H1 (cell line): ENCODE data around the gene MYO7B. TPM values are rescaled to one million over a fixed set of nuclear protein-coding genes. Genes with fewer than 3 reads are reported as not detected.

ENCODE experiments used
- CTCF ChIA-PET: fragments of 300-600 bp; sonication (Branson Sonifier 250); formaldehyde crosslinking; loops from one replicate; lab custom pipeline; 2021; ENCODE audit not compliant: partially characterized antibody; lab: Charles Lee
- POLR2A ChIA-PET: fragments of 300-600 bp; sonication (Branson Sonifier 250); formaldehyde crosslinking; loops from one replicate; lab custom pipeline; 2021; ENCODE audit warnings: inconsistent platforms; ENCODE audit not compliant: partially characterized antibody; lab: Charles Lee
- DNase-seq, 2 experiments: peaks; one replicate each; pipeline versions ENCODE4 v3.0.0 to v3.0.0-alpha.2; 2010 to 2022; ENCODE audit warnings: low spot score in 2 of 2, low read depth in 1 of 2, mixed read lengths in 1 of 2
- FAIRE-seq: peaks from 2 replicates; lab custom pipeline; 2011; peaks lifted over from hg19 to GRCh38; lab: Jason Lieb, UNC
- H2AFZ ChIP-seq: 2 replicates; pipeline ENCODE4 v1.8.1; 2012; ENCODE audit warnings: low read length, inconsistent platforms
- H2AK5ac ChIP-seq: 2 replicates; pipeline ENCODE4 v1.6.1; 2013; ENCODE audit warnings: low read depth, low read length
- H2BK120ac ChIP-seq: replicated peaks from 2 replicates; pipeline ENCODE3; 2013; ENCODE audit warnings: low read depth, low read length, inconsistent platforms
- H2BK12ac ChIP-seq: 2 replicates; pipeline ENCODE4 v1.6.1; 2013; ENCODE audit warnings: low read depth, low read length
- H2BK15ac ChIP-seq: 2 replicates; pipeline ENCODE4 v1.6.1; 2013; ENCODE audit warnings: low read length
- H2BK20ac ChIP-seq: 2 replicates; pipeline ENCODE4 v1.6.1; 2013; ENCODE audit warnings: low read length
- H2BK5ac ChIP-seq: 2 replicates; pipeline ENCODE4 v1.6.1; 2013; ENCODE audit warnings: low read depth, low read length
- H3K14ac ChIP-seq: 2 replicates; pipeline ENCODE4 v1.6.1; 2013; ENCODE audit warnings: inconsistent platforms; ENCODE audit not compliant: insufficient read length
- H3K18ac ChIP-seq: 2 replicates; pipeline ENCODE4 v1.6.1; 2013; ENCODE audit warnings: low read length; ENCODE audit errors: extremely low read depth
- H3K23ac ChIP-seq: 2 replicates; pipeline ENCODE4 v1.6.1; 2013; ENCODE audit warnings: inconsistent platforms; ENCODE audit not compliant: insufficient read length
- H3K23me2 ChIP-seq: 2 replicates; pipeline ENCODE4 v1.6.1; 2013; ENCODE audit warnings: low read depth, low read length
- H3K27ac ChIP-seq: 2 replicates; pipeline ENCODE4 v1.6.1; 2011; ENCODE audit warnings: low read depth, low read length, inconsistent platforms
- H3K27me3 ChIP-seq, 4 experiments: replicated peaks in 1 of 4; 1 replicate in 1 of 4; 2 replicates in 3 of 4; pipeline versions ENCODE4 v1.6.1 to v1.8.1; 2011 to 2013; ENCODE audit warnings: low read length in 3 of 4, mild to moderate bottlenecking in 3 of 4, inconsistent platforms in 2 of 4, mixed read lengths in 2 of 4, moderate library complexity in 1 of 4; ENCODE audit not compliant: control insufficient read depth in 3 of 4, insufficient read depth in 3 of 4; ENCODE audit errors: extremely low read depth in 1 of 4
- H3K36me3 ChIP-seq, 4 experiments: 2 replicates each; pipeline versions ENCODE4 v1.6.1 to v1.8.1; 2011 to 2013; ENCODE audit warnings: mild to moderate bottlenecking in 4 of 4, low read length in 3 of 4, moderate library complexity in 2 of 4, control low read depth in 1 of 4, inconsistent platforms in 1 of 4; ENCODE audit not compliant: insufficient read depth in 4 of 4, control insufficient read depth in 2 of 4
- H3K4ac ChIP-seq: replicated peaks from 2 replicates; pipeline ENCODE3; 2013; ENCODE audit warnings: low read length, low read depth, mixed read lengths, inconsistent platforms; ENCODE audit not compliant: insufficient read length
- H3K4me1 ChIP-seq, 4 experiments: replicated peaks in 1 of 4; 1 replicate in 1 of 4; 2 replicates in 3 of 4; pipeline versions ENCODE4 v1.6.1 to v1.8.1; 2011 to 2013; ENCODE audit warnings: low read length in 3 of 4, inconsistent platforms in 2 of 4, mixed read lengths in 1 of 4; ENCODE audit not compliant: insufficient read depth in 4 of 4, control insufficient read depth in 3 of 4
- H3K4me2 ChIP-seq, 2 experiments: 2 replicates each; pipeline versions ENCODE4 v1.6.1 to v1.8.1; 2011 to 2013; ENCODE audit warnings: low read depth in 2 of 2, low read length in 2 of 2, control low read depth in 1 of 2, inconsistent platforms in 1 of 2, mild to moderate bottlenecking in 1 of 2; ENCODE audit not compliant: insufficient read depth in 1 of 2
- H3K4me3 ChIP-seq, 4 experiments: fragments of 200-600, 300-600 bp in 1 of 4; sonication (generic), shearing (Covaris generic), sonication (Bioruptor Twin) in 1 of 4; 2 replicates each; pipeline versions ENCODE4 v1.5.1 to v1.8.1; 2011 to 2016; ENCODE audit warnings: low read length in 4 of 4, low read depth in 3 of 4, control low read depth in 2 of 4, inconsistent platforms in 2 of 4, mild to moderate bottlenecking in 2 of 4, mixed read lengths in 1 of 4, moderate library complexity in 1 of 4; ENCODE audit not compliant: insufficient read depth in 2 of 4; ENCODE audit errors: extremely low read depth in 1 of 4
- H3K56ac ChIP-seq: replicated peaks from 2 replicates; pipeline ENCODE3; 2013; ENCODE audit warnings: low read depth, mild to moderate bottlenecking, mixed read lengths, low read length, inconsistent platforms; ENCODE audit not compliant: insufficient read length
- H3K79me1 ChIP-seq: 2 replicates; pipeline ENCODE4 v1.6.1; 2013; ENCODE audit warnings: low read depth, low read length, control low read depth
- H3K79me2 ChIP-seq, 2 experiments: 2 replicates each; pipeline versions ENCODE4 v1.6.1 to v1.8.1; 2012 to 2013; ENCODE audit warnings: low read length in 2 of 2, mild to moderate bottlenecking in 2 of 2, inconsistent platforms in 1 of 2; ENCODE audit not compliant: insufficient read depth in 2 of 2, control insufficient read depth in 1 of 2
- H3K9ac ChIP-seq, 4 experiments: replicated peaks in 1 of 4; 1 replicate in 1 of 4; 2 replicates in 3 of 4; pipeline versions ENCODE4 v1.6.1 to v1.8.1; 2011 to 2013; ENCODE audit warnings: low read depth in 3 of 4, low read length in 3 of 4, control low read depth in 2 of 4, mild to moderate bottlenecking in 2 of 4, moderate library complexity in 2 of 4, inconsistent platforms in 1 of 4; ENCODE audit errors: extremely low read depth in 1 of 4
- H3K9me3 ChIP-seq, 2 experiments: 2 replicates each; pipeline versions ENCODE4 v1.6.1 to v1.8.1; 2012 to 2013; ENCODE audit warnings: mild to moderate bottlenecking in 2 of 2, moderate library complexity in 2 of 2, control low read depth in 1 of 2, inconsistent platforms in 1 of 2, low read depth in 1 of 2, low read length in 1 of 2, mixed read lengths in 1 of 2; ENCODE audit not compliant: insufficient read depth in 2 of 2
- H4K20me1 ChIP-seq, 2 experiments: replicated peaks in 1 of 2; 2 replicates each; pipeline versions ENCODE3 to v1.8.1; 2011 to 2013; ENCODE audit warnings: inconsistent platforms in 2 of 2, low read length in 2 of 2, mild to moderate bottlenecking in 1 of 2; ENCODE audit not compliant: insufficient read depth in 2 of 2, control insufficient read depth in 1 of 2
- H4K5ac ChIP-seq: 2 replicates; pipeline ENCODE4 v1.6.1; 2013; ENCODE audit warnings: low read length, low read depth, mixed read lengths, inconsistent platforms; ENCODE audit not compliant: insufficient read length
- H4K8ac ChIP-seq: 2 replicates; pipeline ENCODE4 v1.8.0; 2013; ENCODE audit warnings: mild to moderate bottlenecking, moderate library complexity, low read length, inconsistent platforms; ENCODE audit not compliant: insufficient read depth; ENCODE audit errors: extremely low read depth
- H4K91ac ChIP-seq: replicated peaks from 2 replicates; pipeline ENCODE3; 2013; ENCODE audit warnings: low read length, mixed read lengths, inconsistent platforms; ENCODE audit not compliant: insufficient read length
- BCL11A ChIP-seq, 2 experiments: IDR thresholded peaks; one replicate each; pipeline ENCODE4 v1.6.1; 2011; ENCODE audit warnings: low read depth in 2 of 2, low read length in 2 of 2, mild to moderate bottlenecking in 2 of 2
- SIN3A ChIP-seq, 2 experiments: IDR thresholded peaks in 1 of 2; conservative IDR thresholded peaks in 1 of 2; 2 replicates each; pipeline ENCODE4 v1.6.1; 2011 to 2012; ENCODE audit warnings: low read length in 2 of 2, improper control_type of control experiment in 1 of 2, low read depth in 1 of 2, mild to moderate bottlenecking in 1 of 2
- WGBS, 2 experiments: shearing (Covaris generic) in 1 of 2; methylation state at CpG; one replicate each; pipeline versions ENCODE4 v1.1.6 to v1.1.7; 2013 to 2015; ENCODE audit warnings: low lambda C conversion rate in 2 of 2, mixed read lengths in 2 of 2, inconsistent platforms in 1 of 2, low coverage in 1 of 2, missing lambda C conversion rate in 1 of 2; ENCODE audit not compliant: insufficient replicate concordance in 2 of 2, insufficient coverage in 1 of 2, insufficient read length in 1 of 2; ENCODE audit errors: extremely low coverage in 1 of 2, missing lambda C conversion rate in 1 of 2; 5-methylcytosine and 5-hydroxymethylcytosine counted together
- polyA plus RNA-seq, 7 experiments: library from polyadenylated mRNA; depleted of rRNA in 3 of 7; stranded (reverse) in 5 of 7; unstranded in 2 of 7; fragments of >200 nt in 5 of 7; fragments of 200-250 nt in 2 of 7; gene quantifications; 1 replicate in 5 of 7; 2 replicates in 1 of 7; 4 replicates in 1 of 7; pipeline versions ENCODE4 v1.2.1 to v1.2.3, GENCODE V29; 2011 to 2013; ENCODE audit warnings: missing spikeins in 2 of 7, mixed read lengths in 2 of 7
- total RNA-seq: library from RNA; stranded (reverse); fragmentation: NEBNext Ultra II Directional; extraction: Animal tissue kit (Norgen Biotek cat#: 25700); gene quantifications from 2 replicates; pipeline ENCODE4 v1.2.1, GENCODE V29; 2021

Gene MYO7B
- total and polyA plus RNA-seq, 2 of the 8 experiments (the other 6 are each of a cell fraction or from before 2014, with no cell fraction given) = not detected

DNA sequence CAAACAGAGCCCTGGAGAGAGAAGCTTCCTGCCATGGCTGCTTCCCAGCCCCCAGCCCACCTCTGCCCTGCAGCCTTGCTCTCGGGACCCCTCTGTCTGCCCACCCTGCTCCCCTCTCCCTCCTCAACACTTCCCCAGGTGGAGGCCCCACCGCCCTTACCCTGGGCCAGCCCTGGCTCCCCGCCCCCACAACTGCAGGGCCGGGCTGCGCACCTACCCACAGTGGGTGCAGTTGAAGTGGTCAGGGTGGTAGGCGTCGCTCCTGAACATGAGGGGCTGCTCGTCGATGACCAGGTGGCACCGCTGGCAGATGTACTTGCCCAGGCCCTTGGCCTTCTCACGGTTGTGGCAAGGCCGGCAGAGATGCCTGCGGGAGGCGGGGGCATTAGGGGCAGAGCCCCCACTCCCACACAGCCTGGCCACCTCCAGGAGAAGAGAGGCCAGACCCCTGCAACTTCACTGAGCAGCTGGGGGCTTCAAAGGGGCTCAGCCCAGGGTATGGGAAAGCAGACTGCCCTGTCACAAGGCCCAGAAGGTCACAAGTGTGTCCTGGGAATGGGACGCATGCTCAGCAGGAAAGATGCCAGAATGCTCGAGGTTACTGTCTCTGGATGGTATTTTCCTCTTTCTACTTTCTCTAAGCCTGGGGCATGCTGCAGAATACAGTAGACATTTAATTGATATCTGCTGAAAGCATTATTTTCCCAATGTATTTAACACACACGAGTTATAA, 107.4 kb downstream of the MYO7B start:
- CTCF ChIA-PET = interaction anchor here (1.1 to 13.7 kb wide), 4 partner anchors 9 to 53 kb away, joined by 3 to 160 read pairs (median 61); no protein-coding TSS in a partner anchor
- Histone ChIP-seq H2BK120ac (no peak overlapping the region), H3K18ac (no peak overlapping the region), H2BK12ac (no peak overlapping the region), H3K4me1 (peaks cover 0 to 13% (median 5%) of the 10 kb centered on the region in 4 experiments; a peak in 6 of 7 replicates), H3K9me3 (no peaks in the 10 kb centered on the region), H3K23ac (no peak overlapping the region), H3K36me3 (no peaks in the 10 kb centered on the region), H3K23me2 (no peaks in the 10 kb centered on the region), H3K9ac (no peak overlapping the region), H2BK15ac (no peak overlapping the region), H3K27me3 (no peaks in the 10 kb centered on the region), H4K5ac (no peak overlapping the region), H3K79me1 (no peaks in the 10 kb centered on the region), H3K27ac (no peak overlapping the region), H4K8ac (no peak overlapping the region; the same call in 1 of the 2 replicates), H3K4ac (no peak overlapping the region), H2BK5ac (no peak overlapping the region), H2AK5ac (no peak overlapping the region), H3K4me3 (no peak overlapping the region), H4K91ac (no peak overlapping the region), H3K56ac (no peak overlapping the region), H3K79me2 (no peaks in the 10 kb centered on the region), H3K14ac (no peak overlapping the region), H4K20me1 (no peaks in the 10 kb centered on the region), H2AFZ (no peak overlapping the region), H2BK20ac (no peak overlapping the region), H3K4me2 (no peak overlapping the region)
- no peak for DNase-seq
- FAIRE-seq = no peak
- TF ChIP-seq BCL11A (IDR thresholded peaks at IDR 0.05; ENCODE audit: low read depth in 2 of 2, low read length in 2 of 2) (no peak), SIN3A (conservative IDR thresholded peaks at IDR 0.05 in 1 of 2, IDR thresholded peaks at IDR 0.05 in 1 of 2; ENCODE audit: low read depth in 1 of 2, low read length in 2 of 2) (no peak)
- POLR2A ChIA-PET = interaction anchor here (1.2 kb wide), 1 partner anchor 90 kb away, joined by 3 read pairs; no protein-coding TSS in a partner anchor
- WGBS, 2 experiments = 87% methylated on average over 16 of the region's 17 CpGs; no CpG with 5 or more reads in 1 of the 2 experiments
